ENCODE data around the gene NAGPA. TPM values are rescaled to one million over a fixed set of nuclear protein-coding genes. Genes with fewer than 3 reads are reported as not detected.

Gene NAGPA
- polyA plus RNA-seq, 1 donor (not counting 4 experiments of a cell fraction or from before 2014, with no cell fraction given), result 5.0 TPM

DNA sequence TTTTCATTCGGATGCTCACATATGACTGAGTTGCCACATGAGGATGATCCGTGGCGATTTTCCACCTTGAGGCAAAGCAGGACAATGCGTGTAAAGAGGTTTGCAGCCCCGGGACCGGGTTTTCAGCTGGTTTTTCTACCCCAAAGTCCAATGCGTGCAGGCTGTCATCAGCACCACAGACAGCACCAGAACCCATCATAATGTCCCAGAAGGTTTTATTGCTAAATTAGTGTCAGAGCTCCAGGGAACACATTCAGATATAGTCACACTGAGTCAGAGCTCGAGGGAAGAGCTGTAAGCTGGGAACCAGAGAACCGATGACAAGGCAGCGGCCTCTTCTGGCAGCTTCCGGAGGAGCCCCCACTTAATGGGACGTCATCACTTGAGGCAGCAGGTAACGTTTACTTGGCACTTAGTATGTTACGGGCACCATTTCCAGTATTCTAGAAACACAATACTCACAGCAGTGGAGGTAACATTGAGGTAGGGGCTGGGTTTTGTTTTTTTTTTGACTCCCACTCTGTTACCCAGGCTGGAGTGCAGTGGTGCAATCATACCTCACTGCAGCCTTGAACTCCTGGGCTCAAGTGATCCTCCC lies 8.9 kb upstream of the NAGPA start:
- DNase-seq (ENCODE audit: low read depth, low spot score) (no peak), FAIRE-seq (no peak)
- Histone ChIP-seq H3K79me2 (ENCODE audit: control insufficient read depth, insufficient read depth, low read length) (no peaks in the 10 kb centered on the region), H3K4me2 (ENCODE audit: control insufficient read depth, extremely low read depth, insufficient read depth, low read depth, low read length) (no peak overlapping the region), H3K27me3 (ENCODE audit: control insufficient read depth, extremely low read depth, insufficient read depth, low read length) (no peaks in the 10 kb centered on the region), H3K27ac (ENCODE audit: control insufficient read depth, insufficient read depth, low read length) (no peak overlapping the region), H3K36me3 (ENCODE audit: control insufficient read depth in 2 of 2, extremely low read depth in 1 of 2, insufficient read depth in 2 of 2, low read length in 2 of 2) (no peaks in the 10 kb centered on the region), H3K4me1 (ENCODE audit: control insufficient read depth, extremely low read depth, insufficient read depth, low read length) (no peaks in the 10 kb centered on the region), H3K4me3 (ENCODE audit: control insufficient read depth in 2 of 3, extremely low read depth in 1 of 3, insufficient read depth in 2 of 3, low read depth in 1 of 3, low read length in 3 of 3) (no peak overlapping the region), H3K9ac (ENCODE audit: control insufficient read depth, extremely low read depth, insufficient read depth, low read length) (no peak overlapping the region), H2AFZ (ENCODE audit: control insufficient read depth, low read length) (no peak overlapping the region), H3K9me1 (ENCODE audit: control insufficient read depth, extremely low read depth, insufficient read depth, low read length) (no peaks in the 10 kb centered on the region), H4K20me1 (ENCODE audit: control insufficient read depth, extremely low read depth, insufficient read depth, low read length) (no peaks in the 10 kb centered on the region), H3K9me3 (ENCODE audit: control insufficient read depth, low read depth, low read length) (no peaks in the 10 kb centered on the region)
- TF ChIP-seq EZH2 (IDR thresholded peaks at IDR 0.05; ENCODE audit: low read length) (no peak), CTCF (optimal IDR thresholded peaks at IDR 0.05 in 1 of 3, IDR thresholded peaks at IDR 0.05 in 1 of 3, conservative IDR thresholded peaks at IDR 0.05 in 1 of 3; ENCODE audit: extremely low read depth in 1 of 3, insufficient read depth in 2 of 3, low read length in 3 of 3) (peak in 1 of 3 experiments; percentile 20)
- dilution Hi-C loops (cut with MboI; ENCODE audit: extremely low pct_ligation_motif_present, low sequenced_read_pairs), result no loop called here

DNA sequence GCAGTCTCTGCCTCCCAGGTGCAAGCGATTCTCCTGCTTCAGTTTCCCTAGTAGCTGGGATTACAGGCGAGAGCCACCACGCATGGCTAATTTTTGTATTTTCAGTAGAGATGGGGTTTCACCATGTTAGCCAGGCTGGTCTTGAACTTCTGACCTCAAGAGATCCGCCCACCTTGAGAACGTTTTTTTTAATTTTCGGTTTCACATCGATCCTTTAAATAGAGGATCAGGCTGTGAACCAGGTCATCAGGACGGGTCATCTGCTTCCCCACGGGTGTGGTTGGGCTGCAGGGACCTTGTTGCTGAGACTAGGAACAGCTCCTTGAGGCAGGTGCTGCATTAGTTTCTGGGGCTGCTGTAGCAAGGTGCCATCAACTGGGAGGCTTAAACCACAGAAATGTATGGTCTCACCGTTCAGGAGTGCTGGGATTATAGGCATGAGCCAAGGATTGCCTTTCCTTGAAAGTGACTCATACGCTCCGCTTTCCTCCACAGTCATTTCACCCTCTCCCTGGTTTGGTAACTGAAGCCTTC lies 7.9 kb upstream of the NAGPA start:
- no peaks in the 10 kb centered on the region for H3K9me1 ChIP-seq (ENCODE audit: control insufficient read depth, extremely low read depth, insufficient read depth, low read length)
- H2AFZ ChIP-seq (ENCODE audit: control insufficient read depth, low read length), result no peak overlapping the region
- no peaks in the 10 kb centered on the region for H4K20me1 ChIP-seq (ENCODE audit: control insufficient read depth, extremely low read depth, insufficient read depth, low read length)
- dilution Hi-C loops (cut with MboI; ENCODE audit: extremely low pct_ligation_motif_present, low sequenced_read_pairs), result no loop called here
- H3K36me3 ChIP-seq (ENCODE audit: control insufficient read depth in 2 of 2, extremely low read depth in 1 of 2, insufficient read depth in 2 of 2, low read length in 2 of 2), result no peaks in the 10 kb centered on the region
- DNase-seq (ENCODE audit: low read depth, low spot score), result no peak
- H3K4me1 ChIP-seq (ENCODE audit: control insufficient read depth, extremely low read depth, insufficient read depth, low read length), result peaks cover under 1% of the 10 kb centered on the region
- no peaks in the 10 kb centered on the region for H3K79me2 ChIP-seq (ENCODE audit: control insufficient read depth, insufficient read depth, low read length)
- H3K9ac ChIP-seq (ENCODE audit: control insufficient read depth, extremely low read depth, insufficient read depth, low read length), result no peak overlapping the region
- no peak overlapping the region for H3K4me2 ChIP-seq (ENCODE audit: control insufficient read depth, extremely low read depth, insufficient read depth, low read depth, low read length)
- no peaks in the 10 kb centered on the region for H3K9me3 ChIP-seq (ENCODE audit: control insufficient read depth, low read depth, low read length)
- no peak overlapping the region for H3K27ac ChIP-seq (ENCODE audit: control insufficient read depth, insufficient read depth, low read length)
- no peaks in the 10 kb centered on the region for H3K27me3 ChIP-seq (ENCODE audit: control insufficient read depth, extremely low read depth, insufficient read depth, low read length)
- no peak overlapping the region for H3K4me3 ChIP-seq (ENCODE audit: control insufficient read depth in 2 of 3, extremely low read depth in 1 of 3, insufficient read depth in 2 of 3, low read depth in 1 of 3, low read length in 3 of 3)
- TF ChIP-seq CTCF (optimal IDR thresholded peaks at IDR 0.05 in 1 of 3, IDR thresholded peaks at IDR 0.05 in 1 of 3, conservative IDR thresholded peaks at IDR 0.05 in 1 of 3; ENCODE audit: extremely low read depth in 1 of 3, insufficient read depth in 2 of 3, low read length in 3 of 3), result no peak
- no peak for TF ChIP-seq EZH2 (IDR thresholded peaks at IDR 0.05; ENCODE audit: low read length)
- FAIRE-seq, result no peak

Measured in keratinocyte (primary cell).